OCI-LY7 (cell line): ENCODE measurements around the gene PGAP2.

Experiments
- CTCF ChIP-seq: fragments of 200-600 bp; sonication (generic); conservative IDR thresholded peaks from 2 replicates; pipeline ENCODE4 v1.5.1; 2014; ENCODE audit warnings: mild to moderate bottlenecking, antibody characterized with exemption, low read length, moderate library complexity, mixed read lengths
- EZH2phosphoT487 ChIP-seq: fragments of 200-600 bp; sonication (generic); IDR thresholded peaks from 2 replicates; pipeline ENCODE4 v1.6.1; 2018; ENCODE audit warnings: low read depth, borderline replicate concordance, mild to moderate bottlenecking, mixed run types, antibody characterized with exemption, low read length, moderate library complexity, mixed read lengths

GRCh38 chr11:3824714-3825472 is 16.5 kb downstream of the PGAP2 start:
- TF ChIP-seq CTCF = peak; percentile 86
- no peak for TF ChIP-seq EZH2phosphoT487
